ENCODE results near the gene PLEKHB1.

Gene PLEKHB1

DNA sequence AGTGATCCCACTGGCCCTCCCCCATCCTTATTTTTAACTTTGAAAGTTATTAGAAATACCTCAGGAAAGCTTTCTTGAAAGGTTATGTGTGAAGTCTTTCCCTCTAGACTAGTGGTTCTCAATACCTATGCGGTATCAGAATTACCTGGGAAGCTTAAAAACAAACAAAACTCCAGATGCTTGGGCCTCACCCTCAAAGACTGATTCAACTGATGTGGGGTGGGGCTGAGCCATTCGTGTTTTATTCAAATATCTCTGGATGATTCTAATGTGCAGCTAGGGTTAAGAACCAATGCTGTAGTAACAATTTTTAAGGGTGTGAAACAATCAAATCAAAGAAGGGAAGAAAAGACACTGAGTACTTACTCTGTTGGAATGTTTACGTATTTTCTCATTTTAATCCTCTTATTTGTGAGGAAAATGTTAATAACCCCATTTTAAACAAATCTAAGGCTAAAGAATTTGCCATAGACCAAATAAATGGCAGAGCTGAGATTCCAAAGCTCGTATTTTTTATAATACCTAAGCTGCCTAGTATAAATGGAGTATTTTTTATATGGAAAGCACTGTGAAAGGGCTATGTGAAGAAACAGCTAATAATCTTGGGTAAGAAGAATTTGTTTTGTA is 47.6 kb downstream of the PLEKHB1 start:
- DNase-seq: no peak

DNA sequence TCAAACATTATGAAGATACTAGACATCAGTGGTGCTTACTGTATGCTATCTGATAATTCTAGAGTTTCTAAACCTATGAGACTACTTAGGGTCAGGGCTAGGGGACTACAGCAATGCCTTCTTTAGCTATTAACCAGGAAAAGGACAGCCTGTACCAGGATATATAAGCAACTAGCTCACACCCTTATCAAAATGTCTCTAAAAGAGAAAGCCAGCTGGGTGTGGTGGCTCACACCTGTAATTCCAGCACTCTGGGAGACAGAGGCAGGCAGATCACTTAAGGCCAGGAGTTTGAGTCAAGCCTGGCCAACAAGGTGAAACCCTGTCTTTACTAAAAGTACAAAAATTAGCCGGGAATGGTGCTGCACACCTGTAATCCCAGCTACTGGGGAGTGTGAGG is 58.7 kb downstream of the PLEKHB1 start:
- DNase-seq: no peak

DNA sequence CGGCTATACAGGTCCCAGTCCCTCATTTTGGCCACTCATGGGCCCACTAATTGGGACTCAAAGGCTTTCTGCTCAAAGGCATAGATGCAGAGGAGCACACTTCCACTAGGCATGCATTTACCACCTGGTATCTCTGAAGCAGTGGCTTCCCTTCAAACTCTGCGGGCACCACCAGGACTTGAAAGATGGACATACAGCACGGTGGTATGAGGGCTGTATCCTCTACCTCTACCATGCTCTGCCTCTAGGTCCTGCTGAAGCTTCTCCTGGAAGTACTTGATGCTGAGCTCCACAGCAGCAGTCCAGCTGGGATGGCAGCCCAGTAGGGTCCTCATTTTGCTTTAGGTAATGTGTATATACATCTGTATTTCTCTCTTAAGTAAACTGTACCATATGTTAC is 64.6 kb downstream of the PLEKHB1 start:
- no peak for DNase-seq

Measured in CD4-positive, alpha-beta T cell treated with Interleukin-4 for 1 hour (primary cell).